ENCODE measurements around the gene RNF26.

Gene RNF26

DNA sequence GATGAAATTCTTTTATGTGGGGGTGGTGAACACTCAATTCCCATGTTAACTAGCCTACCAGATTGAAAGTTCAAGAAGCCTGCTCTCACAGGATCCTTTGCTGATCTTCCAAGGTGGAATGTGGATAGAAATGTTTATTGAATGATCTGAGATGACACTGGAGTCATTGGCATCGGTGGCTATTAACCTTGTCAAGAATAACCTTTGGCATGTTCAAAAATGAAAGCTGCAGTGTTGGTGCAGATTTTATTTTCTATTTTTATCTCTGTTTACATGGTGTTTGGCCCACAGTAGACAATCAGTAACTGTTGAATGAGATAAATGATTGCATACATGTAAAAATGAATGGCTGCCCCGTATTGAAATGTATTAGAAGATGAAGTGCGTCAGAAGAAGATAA, 36.4 kb upstream of the RNF26 start:
- H3K4me3 ChIP-seq (ENCODE audit: low read depth, low read length), result no peak overlapping the region
- ChIA-PET POLR2A (no interaction called here), CTCF (interaction anchor here (0.8 to 3.0 kb wide), 7 partner anchors 15 to 101 kb away, joined by 3 to 25 read pairs (median 3); partner anchors contain the start of genes CBL and MCAM)
- TF ChIP-seq, protein P1, sequence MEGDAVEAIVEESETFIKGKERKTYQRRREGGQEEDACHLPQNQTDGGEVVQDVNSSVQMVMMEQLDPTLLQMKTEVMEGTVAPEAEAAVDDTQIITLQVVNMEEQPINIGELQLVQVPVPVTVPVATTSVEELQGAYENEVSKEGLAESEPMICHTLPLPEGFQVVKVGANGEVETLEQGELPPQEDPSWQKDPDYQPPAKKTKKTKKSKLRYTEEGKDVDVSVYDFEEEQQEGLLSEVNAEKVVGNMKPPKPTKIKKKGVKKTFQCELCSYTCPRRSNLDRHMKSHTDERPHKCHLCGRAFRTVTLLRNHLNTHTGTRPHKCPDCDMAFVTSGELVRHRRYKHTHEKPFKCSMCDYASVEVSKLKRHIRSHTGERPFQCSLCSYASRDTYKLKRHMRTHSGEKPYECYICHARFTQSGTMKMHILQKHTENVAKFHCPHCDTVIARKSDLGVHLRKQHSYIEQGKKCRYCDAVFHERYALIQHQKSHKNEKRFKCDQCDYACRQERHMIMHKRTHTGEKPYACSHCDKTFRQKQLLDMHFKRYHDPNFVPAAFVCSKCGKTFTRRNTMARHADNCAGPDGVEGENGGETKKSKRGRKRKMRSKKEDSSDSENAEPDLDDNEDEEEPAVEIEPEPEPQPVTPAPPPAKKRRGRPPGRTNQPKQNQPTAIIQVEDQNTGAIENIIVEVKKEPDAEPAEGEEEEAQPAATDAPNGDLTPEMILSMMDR (IDR thresholded peaks at IDR 0.05; ENCODE audit: insufficient read depth, low read length, missing control alignments), result no peak
- no peak for DNase-seq (ENCODE audit: low read depth, low spot score)

DNA sequence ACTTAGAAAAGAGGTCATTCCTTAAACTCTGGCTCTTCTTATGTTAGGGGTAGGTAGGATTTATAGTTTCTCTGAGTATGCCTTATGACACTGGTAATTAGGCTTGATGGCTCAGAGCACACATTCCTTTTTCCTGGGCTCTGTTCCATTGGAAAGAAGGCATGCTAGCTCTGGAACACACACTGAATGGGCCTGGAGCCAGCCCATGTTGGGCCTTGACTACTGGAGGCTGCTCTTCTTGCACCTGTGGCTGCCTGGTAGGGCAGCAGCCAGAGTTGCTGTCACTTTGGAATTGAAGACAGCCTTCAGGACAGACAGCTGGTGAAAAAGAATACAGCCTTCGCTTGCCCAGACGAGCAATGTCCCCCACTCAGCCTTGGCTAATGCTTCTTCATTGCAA, 35.6 kb upstream of the RNF26 start:
- no peak overlapping the region for H3K4me3 ChIP-seq (ENCODE audit: low read depth, low read length)
- TF ChIP-seq, protein P1 (IDR thresholded peaks at IDR 0.05; ENCODE audit: insufficient read depth, low read length, missing control alignments), result no peak
- ChIA-PET POLR2A (no interaction called here), CTCF (interaction anchor here (1.0 to 3.0 kb wide), 4 partner anchors 24 to 196 kb away, joined by 3 to 25 read pairs (median 6); no protein-coding TSS in a partner anchor)
- no peak for DNase-seq (ENCODE audit: low read depth, low spot score)

DNA sequence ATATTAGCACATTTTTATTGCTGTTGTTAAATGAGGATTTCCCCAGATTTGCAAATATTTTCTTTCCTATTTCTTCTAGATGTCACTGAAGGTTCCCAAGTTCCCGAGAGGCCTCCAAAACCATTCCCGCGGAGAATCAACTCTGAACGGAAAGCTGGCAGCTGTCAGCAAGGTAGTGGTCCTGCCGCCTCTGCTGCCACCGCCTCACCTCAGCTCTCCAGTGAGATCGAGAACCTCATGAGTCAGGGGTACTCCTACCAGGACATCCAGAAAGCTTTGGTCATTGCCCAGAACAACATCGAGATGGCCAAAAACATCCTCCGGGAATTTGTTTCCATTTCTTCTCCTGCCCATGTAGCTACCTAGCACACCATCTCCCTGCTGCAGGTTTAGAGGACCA, 34.9 kb upstream of the RNF26 start:
- H3K4me3 ChIP-seq (ENCODE audit: low read depth, low read length), result no peak overlapping the region
- DNase-seq (ENCODE audit: low read depth, low spot score), result no peak
- ChIA-PET CTCF (interaction anchor here (1.0 to 2.0 kb wide), 6 partner anchors 16 to 197 kb away, joined by 3 to 13 read pairs (median 7); partner anchors contain the start of gene CBL), POLR2A (no interaction called here)
- TF ChIP-seq, protein P1 (IDR thresholded peaks at IDR 0.05; ENCODE audit: insufficient read depth, low read length, missing control alignments), result no peak

- ChIA-PET POLR2A (no interaction called here), CTCF (interaction anchor here (0.8 to 2.0 kb wide), 12 partner anchors 8 to 233 kb away, joined by 3 to 13 read pairs (median 4); partner anchors contain the start of genes CBL and VPS11)
- DNase-seq (ENCODE audit: low read depth, low spot score), result no peak
- TF ChIP-seq, protein P1 (IDR thresholded peaks at IDR 0.05; ENCODE audit: insufficient read depth, low read length, missing control alignments), result no peak
- H3K4me3 ChIP-seq (ENCODE audit: low read depth, low read length), result no peak overlapping the region
Observed at GRCh38 chr11:119300198-119300964, 33.9 kb upstream of the RNF26 start.

GRCh38 chr11:119303227-119303718, 31.1 kb upstream of the RNF26 start:
- ChIA-PET CTCF (interaction anchor here (1.4 to 14.7 kb wide), 5 partner anchors 16 to 171 kb away, joined by 4 to 150 read pairs (median 4); no protein-coding TSS in a partner anchor), POLR2A (interaction anchor here (0.9 kb wide), 1 partner anchor 11 kb away, joined by 4 read pairs; no protein-coding TSS in a partner anchor)
- TF ChIP-seq, protein P1 (IDR thresholded peaks at IDR 0.05; ENCODE audit: insufficient read depth, low read length, missing control alignments), result no peak
- H3K4me3 ChIP-seq (ENCODE audit: low read depth, low read length), result no peak overlapping the region
- DNase-seq (ENCODE audit: low read depth, low spot score), result no peak

Data from AG04449 (cell line).